T47D (cell line): ENCODE results near the gene TUBB4B.
"Not testable (repeated sequence)": the region's sequence is repeated elsewhere in the genome, so short reads cannot be mapped to it uniquely, and the experiment has no call there.

ENCODE experiments used
- DNase-seq, 2 experiments: peaks; one replicate each; pipeline versions ENCODE4 v3.0.0 to v3.0.0-alpha.2; 2011 to 2012; ENCODE audit warnings: low read depth in 1 of 2, low spot score in 1 of 2
- JUND ChIP-seq: IDR thresholded peaks from 2 replicates; pipeline ENCODE4 v1.6.1; 2012; ENCODE audit warnings: low read depth
- in situ Hi-C: cut with HindIII; loops from 2 replicates; pipeline ENCODE4 v1.10.0; 2016; ENCODE audit warnings: low sequenced_read_pairs, low pct_unique_long_range_greater_than_20kb

The TUBB4B gene

DNA sequence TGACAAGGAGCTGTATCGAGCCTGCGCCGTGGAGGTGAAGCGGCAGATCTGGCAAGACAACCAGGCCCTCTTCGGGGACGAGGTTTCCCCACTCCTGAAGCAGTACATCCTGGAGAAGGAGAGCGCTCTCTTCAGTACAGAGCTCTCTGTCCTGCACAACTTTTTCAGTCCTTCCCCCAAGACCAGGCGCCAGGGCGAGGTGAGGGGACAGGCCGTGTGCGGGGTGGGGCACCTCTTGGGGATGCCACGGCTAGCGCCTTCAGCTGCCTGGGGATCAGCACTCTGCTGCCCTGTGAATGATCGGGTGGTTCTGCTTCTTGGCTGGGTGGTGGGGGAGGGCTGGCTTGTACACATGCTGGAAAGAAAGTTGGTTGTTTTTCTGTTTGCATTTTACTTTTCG is 15.8 kb downstream of the TUBB4B start:
- in situ Hi-C loops = no loop called here
- no peak for TF ChIP-seq JUND

DNA sequence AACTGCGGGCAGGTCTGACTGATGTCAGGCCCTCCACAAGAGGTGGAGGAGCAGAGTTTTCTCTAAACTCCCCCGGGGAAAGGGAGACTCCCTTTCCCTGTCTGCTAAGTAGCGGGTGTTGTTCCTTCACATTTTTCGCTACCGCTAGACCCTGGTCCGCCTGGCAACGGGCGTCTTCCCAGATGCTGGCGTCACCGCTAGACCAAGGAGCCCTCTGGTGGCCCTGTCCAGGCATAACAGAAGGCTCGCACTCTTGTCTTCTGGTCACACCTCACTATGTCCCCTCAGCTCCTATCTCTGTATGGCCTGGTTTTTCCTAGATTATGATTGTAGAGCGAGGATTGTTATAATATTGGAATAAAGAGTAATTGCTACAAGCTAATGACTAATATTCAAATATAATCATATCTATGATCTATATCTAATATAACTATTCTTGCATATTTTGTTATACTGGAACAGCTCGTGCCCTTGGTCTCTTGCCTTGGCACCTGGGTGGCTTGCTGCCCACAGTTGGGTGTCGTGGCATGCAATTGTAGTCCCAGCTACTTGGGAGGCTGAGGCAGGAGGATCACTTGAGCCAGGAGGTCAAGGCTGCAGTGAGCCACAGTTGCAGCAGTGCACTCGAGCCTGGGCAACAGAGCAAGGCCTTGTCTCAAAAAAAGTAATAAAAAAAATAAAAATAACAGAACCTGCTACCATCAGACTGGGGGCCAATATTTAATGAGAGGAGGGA is 21.3 kb downstream of the TUBB4B start:
- peak in 1 of 2 experiments; percentile 62 for DNase-seq
- in situ Hi-C loops = not testable (repeated sequence)

More for the DNA sequence above, 15.8 kb downstream of the TUBB4B start:
- no peak for DNase-seq

GRCh38 chr9:137262909-137263285 is 21.8 kb downstream of the TUBB4B start:
- in situ Hi-C loops = no loop called here
- no peak for DNase-seq
- no peak for TF ChIP-seq JUND

DNA sequence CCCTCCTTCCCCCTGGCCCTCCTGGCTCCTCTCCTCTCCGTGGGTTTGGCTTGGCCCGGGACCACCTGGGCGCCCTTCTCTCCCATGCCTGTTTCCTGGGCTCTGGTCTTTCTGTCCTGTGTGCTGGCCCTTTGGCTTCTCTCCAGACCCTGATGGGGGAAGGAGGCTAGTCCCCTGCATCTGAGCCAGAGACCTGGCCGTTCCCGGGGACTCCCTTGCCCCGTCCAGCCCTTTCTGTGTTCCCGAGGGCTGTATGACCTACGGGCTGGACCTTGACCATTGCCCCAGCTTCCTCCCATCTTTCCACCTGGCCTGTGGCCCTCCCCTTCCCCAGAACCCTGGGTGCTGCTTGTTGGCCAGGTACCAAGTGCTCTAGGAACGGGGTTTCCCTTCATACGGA is 22.4 kb downstream of the TUBB4B start:
- in situ Hi-C loops = no loop called here
- DNase-seq = no peak
- TF ChIP-seq JUND = no peak

- DNase-seq = no peak
- no peak for TF ChIP-seq JUND
- in situ Hi-C loops = no loop called here
Observed at GRCh38 chr9:137264067-137264466, 23.0 kb downstream of the TUBB4B start.

DNA sequence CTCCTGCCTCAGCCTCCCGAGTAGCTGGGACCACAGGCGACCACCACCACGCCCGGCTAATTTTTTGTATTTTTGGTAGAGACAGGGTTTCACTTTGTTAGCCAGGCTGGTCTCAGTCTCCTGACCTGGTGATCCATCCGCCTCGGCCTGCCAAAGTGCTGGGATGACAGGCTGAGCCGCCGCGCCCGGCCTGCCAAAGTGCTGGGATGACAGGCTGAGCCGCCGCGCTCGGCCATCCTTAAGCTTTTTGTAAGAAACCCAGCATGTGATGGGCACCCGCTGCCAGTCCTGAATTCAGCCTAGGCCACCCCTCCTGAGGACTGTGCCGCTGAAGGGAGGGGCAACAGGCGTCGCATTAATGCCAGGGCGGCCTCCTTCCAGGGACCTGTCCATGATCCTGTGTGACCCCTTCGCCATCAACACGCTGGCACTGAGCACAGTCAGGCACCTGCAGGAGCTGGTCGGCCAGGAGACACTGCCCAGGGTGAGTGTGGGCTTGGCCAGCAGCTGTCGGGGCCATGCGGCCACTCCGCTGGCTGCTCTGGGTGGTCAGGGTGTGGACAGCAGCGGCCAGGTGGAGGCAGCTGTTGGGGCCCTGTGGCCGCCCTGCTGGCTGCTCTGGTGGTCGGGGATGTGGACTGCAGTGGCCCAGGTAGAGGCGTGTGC is 24.5 kb downstream of the TUBB4B start:
- no peak for DNase-seq
- in situ Hi-C loops = no loop called here
- TF ChIP-seq JUND = no peak

- in situ Hi-C loops = no loop called here
- TF ChIP-seq JUND = no peak
- no peak for DNase-seq
Observed at GRCh38 chr9:137266162-137266527, 25.1 kb downstream of the TUBB4B start.

DNA sequence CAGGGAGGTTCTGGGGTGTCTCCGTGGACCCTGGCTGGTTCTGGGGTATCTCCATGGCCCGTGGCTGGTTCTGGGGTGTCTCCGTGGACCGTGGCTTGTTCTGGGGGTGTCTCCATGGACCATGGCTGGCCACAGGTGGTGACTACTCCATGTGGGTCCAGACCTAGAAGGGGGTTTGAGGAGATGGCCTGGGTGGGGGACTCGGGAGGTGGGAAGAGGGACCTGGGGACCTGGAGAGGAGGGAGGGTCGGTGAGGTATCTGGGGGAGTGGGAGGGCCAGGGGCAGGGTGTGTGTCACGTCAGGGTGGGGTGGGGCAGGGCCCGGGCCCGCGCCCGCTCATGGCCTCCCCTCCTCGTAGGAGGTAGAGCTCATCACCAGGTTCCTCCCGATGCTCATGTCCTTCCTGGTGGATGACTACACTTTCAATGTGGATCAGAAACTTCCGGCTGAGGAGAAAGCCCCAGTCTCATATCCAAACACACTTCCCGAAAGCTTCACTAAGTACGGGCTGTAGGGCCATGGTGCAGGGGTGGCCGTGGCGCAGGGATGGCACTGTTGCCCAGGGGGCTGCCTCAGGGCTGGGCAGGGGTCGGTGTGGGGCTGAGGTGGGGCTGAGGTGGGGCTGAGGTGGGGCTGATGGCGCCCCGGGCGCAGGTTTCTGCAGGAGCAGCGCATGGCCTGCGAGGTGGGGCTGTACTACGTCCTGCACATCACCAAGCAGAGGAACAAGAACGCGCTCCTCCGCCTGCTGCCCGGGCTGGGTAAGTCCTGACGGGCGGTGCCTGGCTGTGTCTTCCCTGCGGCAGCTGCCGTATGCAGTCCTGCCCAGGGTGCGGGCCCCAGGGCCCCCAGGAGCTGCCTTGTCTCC is 25.7 kb downstream of the TUBB4B start:
- no peak for TF ChIP-seq JUND
- in situ Hi-C loops = no loop called here
- DNase-seq = no peak

DNA sequence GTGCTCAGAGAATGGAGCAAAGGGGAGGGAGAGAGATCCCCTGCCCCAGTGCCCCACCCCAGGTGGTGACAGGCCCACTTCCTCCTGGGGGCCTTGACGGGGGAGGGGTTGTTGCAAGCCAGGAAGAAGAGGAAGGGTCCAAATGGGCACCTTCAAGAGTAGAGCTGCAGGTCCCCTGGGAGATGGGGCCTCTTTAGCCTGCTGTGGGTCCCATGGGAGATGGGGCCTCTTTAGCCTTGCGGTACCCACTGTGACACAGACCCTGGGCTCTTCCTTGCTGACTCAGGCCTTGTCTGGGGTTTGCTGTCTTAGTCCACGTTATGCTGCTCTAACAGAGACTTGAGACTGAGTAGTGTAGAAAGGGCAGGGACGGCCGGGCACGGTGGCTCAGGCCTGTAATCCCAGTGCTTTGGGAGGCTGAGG is 26.9 kb downstream of the TUBB4B start:
- no peak for DNase-seq
- TF ChIP-seq JUND = no peak
- in situ Hi-C loops = no loop called here

DNA sequence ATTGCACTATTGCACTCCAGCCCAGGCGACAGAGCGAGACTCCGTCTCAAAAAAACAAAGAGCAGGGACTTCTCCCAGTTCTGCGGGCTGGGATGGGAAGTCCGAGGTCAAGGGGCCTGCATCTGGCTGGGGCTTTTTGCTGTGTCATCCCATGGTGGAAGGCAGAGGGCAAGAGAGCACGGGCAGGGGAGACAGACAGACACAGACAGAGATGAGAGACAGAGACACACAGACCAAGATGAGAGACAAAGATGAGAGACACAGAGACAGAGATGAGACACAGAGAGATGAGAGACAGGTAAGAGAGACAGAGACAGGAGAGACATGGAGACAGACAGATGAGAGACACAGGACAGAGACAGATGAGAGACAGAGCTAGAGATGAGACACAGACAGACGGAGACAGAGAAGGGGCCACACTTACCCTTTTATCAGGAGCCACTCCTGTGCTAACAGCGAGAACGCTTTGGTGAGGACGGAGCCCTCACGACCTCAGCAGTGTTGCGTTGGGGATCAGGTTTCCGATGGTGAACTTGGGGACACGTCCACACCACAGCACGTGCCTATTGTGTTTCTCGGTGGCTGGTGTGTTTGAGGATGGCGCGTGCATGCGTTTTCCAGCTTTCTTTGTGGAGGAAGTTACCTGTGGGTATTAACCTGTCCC is 27.6 kb downstream of the TUBB4B start:
- no peak for TF ChIP-seq JUND
- no peak for DNase-seq
- in situ Hi-C loops = no loop called here

DNA sequence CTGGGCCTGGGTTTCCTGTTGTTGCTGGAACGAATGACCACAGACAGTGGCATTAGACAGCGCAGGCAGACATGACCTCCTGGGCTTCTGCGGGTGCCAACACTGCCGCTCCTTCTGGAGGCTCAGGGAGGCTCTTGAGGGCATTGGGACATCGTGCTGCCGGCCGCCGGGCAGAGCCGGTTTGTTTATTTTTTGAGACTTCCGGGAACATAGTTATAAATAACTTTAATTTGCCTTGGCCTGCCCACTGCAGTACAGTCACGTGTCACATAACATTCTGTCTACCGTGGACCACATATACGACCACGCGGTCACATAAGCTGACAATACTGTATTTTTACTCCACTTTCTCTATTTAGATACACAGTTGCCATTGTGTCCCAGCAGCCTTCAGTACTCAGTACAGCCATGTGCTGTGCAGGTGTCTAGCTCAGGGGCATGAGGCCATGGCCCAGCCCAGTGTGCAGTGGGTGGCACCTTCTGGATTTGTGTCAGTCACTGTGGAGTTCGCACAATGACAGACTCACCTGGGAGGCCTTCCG is 28.2 kb downstream of the TUBB4B start:
- TF ChIP-seq JUND = no peak
- peak; percentile 88 to 93 for DNase-seq
- in situ Hi-C loops = no loop called here
